HG03025 (cell line): ENCODE results near the gene WLS.

ENCODE experiments used
- ATAC-seq: cut with Tn5 transposase; IDR thresholded peaks from one replicate; pipeline ENCODE4 v1.9.1; 2021; ENCODE audit warnings: mild to moderate bottlenecking, moderate library complexity; ENCODE audit not compliant: unreplicated experiment, low FRiP score

Gene WLS

DNA sequence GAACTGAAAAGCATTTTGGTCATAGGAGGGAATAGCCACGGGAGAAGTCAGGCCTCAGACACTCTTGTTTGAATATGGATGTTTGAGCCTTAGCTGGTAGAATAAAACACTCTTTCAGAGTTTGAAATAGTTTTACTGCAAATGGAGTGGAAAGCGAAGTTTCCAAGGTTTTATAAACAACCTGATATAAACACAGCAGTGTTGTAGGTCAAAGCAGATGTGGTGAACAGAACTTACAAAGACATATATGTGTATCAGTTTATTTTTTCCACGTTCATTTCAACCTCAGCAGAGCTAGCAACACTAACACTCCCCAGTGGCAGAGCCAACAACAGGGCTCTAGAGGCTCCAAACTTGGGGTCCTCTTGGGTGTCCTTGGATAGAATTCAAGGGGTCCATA, 89.9 kb downstream of the WLS start:
- ATAC-seq, result no peak

DNA sequence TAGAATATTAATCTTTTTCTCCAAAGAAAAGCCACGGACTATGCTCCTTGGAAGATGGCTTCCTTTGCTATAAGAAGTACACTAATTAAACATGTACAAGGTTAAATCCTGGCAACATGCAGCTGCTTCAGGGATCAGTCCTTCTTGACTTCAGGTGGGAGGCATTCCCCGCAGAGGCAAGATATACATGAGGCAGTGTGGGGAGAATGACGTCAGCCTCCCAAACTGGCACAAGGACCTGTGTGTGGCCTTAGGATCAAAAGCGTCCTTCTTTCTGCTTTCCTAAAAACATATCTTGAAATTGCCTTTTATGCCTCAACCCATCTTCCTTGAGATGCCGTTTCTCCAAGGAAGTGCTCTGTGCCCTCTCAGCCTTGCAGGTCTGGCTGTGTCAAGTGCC, 90.3 kb downstream of the WLS start:
- ATAC-seq, result no peak

DNA sequence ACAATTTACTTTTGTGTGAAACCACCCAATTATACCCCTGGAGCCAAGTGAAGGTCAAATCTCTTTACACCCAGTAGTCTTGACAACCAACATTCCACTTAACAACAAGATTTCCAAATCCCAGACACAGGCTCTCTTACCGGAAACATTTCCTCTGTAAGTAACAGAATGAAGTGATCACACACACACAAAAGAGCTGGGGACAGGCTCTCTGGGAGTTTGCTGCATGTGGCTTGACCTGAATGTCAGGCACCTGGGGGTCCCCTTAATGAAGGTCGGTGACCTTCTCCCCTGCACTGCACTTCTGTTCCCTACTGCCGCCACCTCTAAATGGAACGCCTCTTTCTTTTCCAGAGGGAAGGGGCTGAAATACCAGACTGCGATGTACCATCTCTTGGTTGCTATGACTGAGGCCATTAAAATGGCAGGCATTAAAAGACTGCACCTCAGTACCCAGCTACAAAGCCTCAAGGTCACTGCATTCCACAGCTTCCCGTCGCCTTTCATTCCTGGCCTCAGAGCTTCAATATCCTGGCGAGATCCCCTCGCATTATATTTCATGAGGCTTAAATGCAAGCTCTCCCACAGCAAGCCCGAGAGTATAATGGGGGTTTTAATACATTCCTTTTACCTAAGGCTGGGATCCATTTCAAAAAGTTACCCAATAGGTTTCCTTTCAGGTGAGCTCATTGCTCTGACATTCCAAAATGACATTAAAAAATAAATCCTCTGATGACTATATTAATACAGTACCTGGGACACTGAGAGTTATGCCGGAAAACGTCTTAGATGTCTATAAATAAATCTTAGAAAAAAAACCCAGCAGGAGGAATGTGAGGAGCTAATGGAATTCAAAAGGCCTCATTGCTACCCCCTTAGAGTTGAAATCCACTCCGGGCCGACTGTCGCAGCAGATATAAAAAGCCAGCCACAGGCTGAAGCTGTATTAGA, 91.0 kb downstream of the WLS start:
- ATAC-seq, result no peak

GRCh38 chr1:68140536-68140935, 91.8 kb downstream of the WLS start:
- ATAC-seq, result no peak

GRCh38 chr1:68136187-68136586, 96.1 kb downstream of the WLS start:
- no peak for ATAC-seq

DNA sequence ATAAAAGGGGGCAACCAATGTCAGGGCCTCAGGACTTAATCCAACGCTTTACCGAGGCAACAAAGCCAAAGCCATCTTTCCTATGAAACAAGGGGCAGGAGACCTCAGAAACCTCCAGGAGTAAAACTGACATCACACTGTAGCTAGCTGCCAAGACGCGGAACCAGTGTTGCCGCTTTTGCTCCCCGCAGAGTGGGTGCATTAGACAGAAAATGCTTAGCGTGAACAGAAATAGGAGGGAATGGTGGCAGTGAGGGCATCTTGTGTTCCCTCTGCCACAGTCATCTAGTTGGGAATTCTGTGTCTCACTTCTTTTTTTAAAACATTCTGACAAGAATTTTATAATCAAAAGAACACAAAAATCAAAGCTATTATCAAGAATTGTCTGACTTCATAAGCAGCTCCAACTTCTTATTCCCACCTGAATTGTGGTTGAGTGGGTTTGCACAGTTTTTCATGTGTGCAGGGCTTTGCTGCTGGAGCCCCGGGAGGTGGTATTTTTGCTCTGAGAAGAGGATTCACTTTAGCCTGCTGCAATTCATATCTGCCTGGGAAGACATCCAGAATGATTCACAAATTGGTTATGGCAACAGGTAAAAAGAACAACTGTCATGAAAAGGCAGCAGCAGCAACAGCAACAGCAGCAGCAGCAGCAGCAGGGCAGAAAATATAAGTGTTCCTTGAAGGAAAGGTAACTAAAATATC, 99.7 kb downstream of the WLS start:
- no peak for ATAC-seq

DNA sequence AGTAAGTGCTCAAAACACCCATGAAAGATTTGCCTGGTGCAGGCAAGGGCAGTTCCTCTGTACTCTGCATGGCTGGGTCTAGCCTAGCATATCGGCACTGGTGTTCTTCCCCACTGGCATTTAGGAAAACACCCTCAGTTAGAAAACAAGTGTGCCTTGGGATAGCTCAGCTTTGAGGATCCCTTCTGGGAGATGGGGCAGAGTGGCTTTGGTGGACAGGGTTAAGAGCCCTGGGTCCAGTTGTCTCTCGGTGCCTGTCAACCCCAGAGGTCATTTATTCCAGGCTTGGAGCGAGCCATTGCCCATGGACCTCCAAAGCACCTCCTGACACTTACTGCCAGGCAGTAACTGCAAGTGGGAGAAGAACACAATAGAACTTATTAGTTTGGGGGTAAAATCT, 101.1 kb downstream of the WLS start:
- no peak for ATAC-seq

DNA sequence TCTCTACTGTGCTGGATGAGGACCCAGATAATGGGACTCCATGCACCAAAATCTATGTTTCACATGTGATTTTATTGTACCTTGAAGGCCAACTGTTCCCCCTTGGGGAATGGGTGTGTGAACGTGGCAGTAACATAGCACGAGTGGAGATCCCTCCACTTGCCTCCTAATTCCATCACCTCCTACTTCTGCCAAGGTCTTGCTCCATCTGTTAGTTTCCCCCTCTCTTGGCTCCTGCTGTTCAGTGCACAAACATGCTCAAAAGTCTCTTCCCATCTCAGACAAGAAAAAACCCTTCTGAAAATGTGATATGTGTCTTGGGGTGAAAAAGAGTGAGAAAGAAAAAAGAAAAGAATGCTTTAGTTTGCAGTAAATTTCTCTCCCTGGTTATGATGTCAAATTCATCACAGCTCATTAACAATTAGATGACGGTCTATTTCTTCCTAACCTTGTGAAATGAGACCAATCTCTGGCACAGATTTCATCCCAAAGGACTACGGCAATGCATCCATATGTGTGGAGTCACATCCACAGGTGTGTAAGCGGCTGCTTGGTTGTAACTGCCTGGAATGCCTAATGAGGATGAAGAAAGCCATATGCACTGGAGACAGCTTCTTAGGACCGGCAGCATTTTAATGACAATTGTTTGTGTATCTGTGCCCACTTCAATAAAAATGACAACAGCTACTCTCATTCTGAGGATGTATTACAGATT, 102.6 kb downstream of the WLS start:
- ATAC-seq, result no peak

DNA sequence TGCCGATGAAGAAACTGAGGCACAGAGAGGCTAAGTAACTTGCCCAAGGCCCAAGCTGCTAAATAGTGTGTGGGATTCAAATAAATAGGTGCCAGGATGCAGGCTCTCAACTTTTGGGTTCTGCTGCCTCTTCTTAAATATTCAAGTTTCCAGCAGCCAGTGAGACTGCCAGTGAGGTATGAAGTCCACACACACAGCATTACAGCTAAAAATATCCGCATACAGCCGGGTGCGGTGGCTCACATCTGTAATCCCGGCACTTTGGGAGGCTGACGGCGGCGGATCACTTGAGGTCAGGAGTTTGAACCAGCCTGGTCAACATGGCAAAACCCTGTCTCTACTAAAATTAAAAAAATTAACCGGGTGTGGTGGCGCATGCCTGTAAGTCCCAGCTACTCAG, 103.5 kb downstream of the WLS start:
- ATAC-seq, result no peak

- ATAC-seq, result no peak
Measured at GRCh38 chr1:68128157-68128556, 104.2 kb downstream of the WLS start.

DNA sequence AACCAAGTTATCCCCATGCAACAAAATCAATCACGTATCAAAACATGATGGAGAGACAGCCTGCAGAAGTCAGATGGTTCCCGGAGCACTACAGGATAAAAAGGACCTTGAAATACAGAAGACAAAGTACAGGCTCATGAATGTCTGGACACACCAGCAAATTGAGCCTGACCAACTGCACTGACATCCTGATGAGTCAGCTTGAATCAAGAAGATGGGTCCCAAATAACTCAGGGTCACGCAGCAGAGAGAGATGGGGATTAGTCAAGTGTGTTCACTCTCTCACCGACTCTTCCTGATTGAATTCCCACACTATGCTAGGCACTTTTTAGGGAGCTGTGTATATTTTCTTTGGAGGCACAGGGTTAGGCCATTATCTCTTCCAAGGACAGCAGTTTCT, 110.8 kb downstream of the WLS start:
- no peak for ATAC-seq

GRCh38 chr1:68120136-68120791, 112.1 kb downstream of the WLS start:
- no peak for ATAC-seq

- ATAC-seq, result no peak
Measured at GRCh38 chr1:68119445-68119844, 112.9 kb downstream of the WLS start.

GRCh38 chr1:68117416-68117815, 114.9 kb downstream of the WLS start:
- no peak for ATAC-seq

GRCh38 chr1:68116643-68117235, 115.6 kb downstream of the WLS start:
- no peak for ATAC-seq

DNA sequence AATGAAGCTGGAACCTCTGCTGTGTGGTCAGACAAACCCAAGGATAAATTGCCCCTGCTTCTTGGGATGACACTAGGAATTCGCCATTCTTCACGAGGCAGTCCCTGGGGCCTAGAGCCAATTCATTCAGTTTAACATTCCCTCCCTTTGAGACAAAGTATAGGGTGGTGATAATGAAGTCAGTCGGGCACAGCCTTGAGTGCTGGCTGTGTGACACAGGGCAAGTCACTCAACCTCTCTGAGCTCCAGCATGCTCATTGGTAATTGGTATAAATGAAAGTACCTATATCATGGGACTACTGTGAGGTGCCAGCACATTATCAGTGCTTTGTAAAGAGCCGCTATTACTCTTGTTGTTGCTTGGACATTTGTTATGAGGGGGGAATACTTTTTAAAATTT, 117.0 kb downstream of the WLS start:
- no peak for ATAC-seq

GRCh38 chr1:68113966-68114365, 118.4 kb downstream of the WLS start:
- ATAC-seq, result no peak

DNA sequence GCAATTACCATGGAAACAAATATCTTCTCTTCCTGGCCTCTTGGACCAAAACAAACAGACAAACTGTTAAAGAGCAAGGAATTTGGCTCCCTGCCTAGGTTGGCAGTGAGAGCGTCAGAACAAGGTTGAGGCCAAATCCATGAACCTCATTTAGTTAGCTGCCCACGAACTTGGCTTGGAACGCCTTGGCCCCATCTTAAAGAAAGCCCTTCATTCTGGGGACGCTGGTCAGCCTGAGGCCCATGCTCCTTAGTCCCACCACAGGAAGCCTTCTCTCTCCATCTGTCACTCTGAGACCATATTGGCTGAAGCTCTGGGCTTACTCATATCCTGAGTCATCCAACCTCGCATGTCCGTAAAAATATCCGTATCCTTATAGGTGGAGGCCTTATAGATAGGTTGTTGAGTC, 119.5 kb downstream of the WLS start:
- ATAC-seq, result no peak

GRCh38 chr1:68111519-68112436, 120.5 kb downstream of the WLS start:
- ATAC-seq, result no peak
